ENCODE results near the gene KIAA0513.
A peak's percentile ranks its signal among the peaks of the same experiment; 100 is the strongest.

KIAA0513 gene, protein sequence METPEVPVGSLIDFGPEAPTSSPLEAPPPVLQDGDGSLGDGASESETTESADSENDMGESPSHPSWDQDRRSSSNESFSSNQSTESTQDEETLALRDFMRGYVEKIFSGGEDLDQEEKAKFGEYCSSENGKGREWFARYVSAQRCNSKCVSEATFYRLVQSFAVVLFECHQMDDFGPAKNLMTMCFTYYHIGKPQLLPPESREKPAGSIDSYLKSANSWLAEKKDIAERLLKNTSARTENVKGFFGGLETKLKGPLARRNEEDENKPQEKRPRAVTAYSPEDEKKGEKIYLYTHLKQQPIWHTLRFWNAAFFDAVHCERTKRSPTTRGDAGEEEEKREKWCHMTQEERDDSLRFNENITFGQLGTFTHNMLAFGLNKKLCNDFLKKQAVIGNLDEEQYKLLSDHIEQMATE

DNA sequence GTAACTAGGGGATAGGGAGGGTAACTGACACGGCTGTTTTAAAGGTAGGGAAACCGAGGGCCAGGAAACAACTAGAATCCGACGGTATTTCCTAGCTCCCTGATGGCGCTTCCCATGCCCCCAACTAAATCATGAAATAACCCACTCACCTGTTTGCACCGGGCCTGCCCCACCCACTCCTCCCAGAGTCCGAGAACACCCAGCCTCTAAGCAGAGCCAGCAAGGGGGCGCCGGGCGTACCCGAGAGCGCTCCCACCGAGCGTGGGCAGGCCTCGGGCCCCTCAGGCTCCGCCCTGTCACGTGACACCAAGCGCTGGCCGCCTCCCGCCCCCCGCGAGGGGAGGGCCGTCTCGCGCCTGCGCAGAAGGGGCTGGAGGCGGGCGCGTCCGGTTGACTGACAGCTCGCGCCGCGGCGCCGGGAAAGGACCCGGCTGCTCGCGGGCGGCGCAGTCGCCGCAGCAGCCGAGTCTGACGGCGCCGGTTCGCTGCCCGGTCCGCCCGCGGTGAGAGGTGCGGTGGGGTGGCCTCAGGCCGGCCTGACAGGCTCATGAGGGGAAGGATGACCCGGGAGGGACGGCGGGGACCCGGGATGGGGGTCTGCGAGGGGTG, at the start of gene KIAA0513:
Gene KIAA0513, plus strand, starts transcription at position 447 of the 609 bp plus-strand sequence. CDS start 39,277 bp downstream, outside the sequence.
- peak; percentile 44 to 97 (median 90) for DNase-seq

DNA sequence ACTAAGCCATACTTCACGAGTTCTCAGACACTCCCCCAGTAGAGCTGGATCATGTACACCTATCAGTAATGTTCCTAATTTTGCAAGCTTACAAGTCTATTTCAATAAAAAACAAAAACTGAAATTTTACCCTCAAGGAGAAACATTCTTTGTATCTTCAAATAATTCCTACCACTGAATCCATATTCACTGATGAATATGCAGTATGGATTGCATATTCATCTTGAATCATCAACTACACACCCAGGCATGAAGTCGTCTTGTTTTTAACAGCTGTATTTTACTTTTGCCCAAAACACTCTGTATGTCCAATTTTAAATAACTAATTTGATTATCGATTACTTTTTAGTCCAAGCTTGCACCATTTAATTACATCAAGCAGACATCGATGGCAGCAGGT, 48.1 kb upstream of the KIAA0513 start:
- no peak for DNase-seq

DNA sequence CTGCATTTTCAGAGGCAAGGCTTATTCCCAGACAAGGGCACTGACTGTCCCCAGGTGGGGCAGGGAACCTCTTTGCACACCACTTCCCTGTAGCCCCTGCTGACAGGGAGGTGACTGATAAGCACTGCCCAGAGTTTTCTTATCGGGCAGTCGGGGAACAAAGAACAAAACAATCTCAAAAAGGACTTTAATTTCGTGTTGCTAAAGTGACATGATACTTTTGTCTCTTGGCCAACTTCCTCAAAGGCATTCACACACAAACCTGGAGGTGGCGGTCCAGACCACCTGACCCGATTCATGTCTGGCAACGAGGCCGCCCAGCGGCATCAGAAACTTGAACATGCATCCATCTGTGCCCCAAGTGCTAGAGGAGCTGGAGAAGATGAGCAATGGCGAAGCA, 45.2 kb upstream of the KIAA0513 start:
- DNase-seq: peak in 1 of 58 donors; percentile 12

DNA sequence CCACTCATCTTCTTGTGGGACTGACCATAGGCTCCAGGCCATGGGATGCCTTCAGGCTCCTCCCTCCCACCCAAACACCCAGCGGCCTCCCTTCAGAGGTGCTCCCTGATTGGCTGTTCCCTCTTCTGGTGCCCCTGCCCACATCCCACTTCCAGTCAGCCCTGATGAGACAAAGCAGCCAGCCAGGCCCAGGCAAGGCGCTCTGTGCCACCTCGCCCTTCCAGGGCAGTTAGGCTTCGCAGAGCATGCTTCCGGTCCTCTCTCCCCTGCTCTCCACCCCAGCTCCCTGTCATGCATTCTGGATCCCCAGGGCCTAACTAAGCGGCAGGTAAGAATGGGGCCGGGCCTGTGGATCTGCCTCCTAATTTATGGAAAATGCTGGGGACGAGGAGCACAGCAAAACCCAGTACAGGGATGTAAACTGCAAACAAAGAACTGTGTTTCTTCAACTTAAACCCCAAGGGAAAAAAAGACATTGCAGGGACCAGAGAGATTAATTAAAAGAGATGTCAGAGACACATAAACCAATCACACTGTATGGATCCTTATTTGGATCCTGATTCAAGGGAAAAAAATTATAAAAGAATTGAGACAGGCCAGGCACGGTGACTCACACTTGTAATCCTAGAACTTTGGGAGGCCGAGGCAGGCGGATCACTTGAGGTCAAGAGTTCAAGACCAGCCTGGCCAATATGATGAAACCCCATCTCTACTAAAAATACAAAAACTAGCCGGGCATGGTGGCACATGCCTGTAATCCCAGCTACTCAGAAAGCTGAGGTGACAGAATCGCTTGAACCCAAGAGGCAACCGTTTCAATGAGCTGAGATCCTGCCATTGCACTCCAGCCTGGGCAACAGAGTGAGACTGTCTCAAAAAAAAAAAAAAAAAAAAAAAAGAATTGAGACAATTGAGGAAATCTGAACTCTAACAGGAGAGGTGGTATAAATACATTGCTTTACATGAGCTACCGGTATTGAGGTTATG, 42.2 kb upstream of the KIAA0513 start:
- DNase-seq: no peak

DNA sequence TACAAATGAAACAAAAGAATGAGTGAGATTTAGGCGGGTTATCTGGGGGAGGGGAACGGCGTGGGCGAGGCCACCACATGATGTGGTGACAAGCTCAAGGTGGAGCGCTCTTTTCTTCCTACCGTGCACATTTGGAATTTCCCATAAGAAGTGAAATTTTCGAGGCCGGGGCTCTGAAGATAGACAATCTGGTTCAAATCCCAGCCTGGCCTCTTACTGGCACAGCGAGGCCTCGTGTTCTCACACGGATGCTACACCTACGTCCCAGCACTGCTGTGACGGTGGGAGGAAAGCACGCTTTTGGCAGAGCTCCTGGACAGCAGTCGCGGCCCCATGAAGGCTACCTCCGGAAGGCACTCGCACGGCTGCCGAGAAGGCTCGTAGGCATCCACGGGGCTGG, 41.5 kb upstream of the KIAA0513 start:
- peak in 11 of 58 donors; percentile 5 to 59 (median 28) for DNase-seq

DNA sequence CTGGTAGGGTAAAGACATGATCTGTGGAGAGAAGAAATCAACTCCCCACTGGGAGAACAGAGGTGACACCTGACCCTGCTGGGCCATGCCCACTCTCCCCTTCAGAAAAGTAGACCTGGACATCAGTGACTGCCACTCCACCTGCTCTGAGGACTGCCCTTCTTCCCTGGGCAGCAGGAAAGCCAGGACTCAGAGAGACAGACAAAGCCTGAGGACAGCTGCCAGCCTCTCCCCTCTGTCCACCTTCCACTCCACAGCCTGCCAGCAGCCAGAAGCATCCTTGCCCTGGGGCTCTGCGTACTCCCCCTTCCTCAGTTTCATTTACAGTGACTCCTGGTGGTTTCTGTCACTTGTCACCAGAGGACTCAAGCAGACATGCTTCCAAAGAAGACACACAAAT, 40.7 kb upstream of the KIAA0513 start:
- no peak for DNase-seq

DNA sequence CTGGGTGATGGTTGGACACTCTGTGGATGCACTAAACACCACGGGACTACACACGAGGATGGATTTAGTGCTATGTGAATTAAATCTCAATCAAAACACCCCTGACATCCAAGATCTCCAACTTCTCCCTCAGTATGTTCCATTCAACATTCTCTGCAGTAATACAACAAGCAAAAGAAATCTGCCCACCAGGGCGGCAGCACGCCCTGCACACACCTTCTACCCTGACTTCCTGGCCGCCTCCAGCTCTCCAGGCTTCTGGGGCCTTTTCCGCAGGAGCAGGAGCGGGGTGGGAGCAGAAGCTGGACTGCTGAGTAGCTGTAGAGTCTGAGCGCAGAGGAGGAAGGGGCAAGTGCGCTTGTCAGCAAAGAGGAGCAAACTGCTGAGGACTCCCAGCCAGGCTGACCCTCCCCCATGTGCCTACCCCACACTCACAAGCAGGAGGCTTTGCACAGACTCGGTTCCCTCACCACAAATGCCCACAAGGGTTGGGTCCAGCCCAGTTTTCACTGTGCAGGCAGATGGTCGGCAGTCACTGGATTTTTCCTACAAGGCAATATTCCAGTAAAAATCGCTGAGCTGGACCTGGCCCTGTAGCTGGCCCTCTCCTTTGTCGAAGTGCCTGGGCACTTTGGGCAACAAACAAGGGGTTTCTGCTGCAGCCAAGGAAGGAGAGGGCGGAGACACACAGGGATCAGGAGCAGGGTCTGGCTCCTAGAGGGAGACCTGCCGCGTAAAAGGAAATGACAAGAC, 39.1 kb upstream of the KIAA0513 start:
- DNase-seq: no peak

DNA sequence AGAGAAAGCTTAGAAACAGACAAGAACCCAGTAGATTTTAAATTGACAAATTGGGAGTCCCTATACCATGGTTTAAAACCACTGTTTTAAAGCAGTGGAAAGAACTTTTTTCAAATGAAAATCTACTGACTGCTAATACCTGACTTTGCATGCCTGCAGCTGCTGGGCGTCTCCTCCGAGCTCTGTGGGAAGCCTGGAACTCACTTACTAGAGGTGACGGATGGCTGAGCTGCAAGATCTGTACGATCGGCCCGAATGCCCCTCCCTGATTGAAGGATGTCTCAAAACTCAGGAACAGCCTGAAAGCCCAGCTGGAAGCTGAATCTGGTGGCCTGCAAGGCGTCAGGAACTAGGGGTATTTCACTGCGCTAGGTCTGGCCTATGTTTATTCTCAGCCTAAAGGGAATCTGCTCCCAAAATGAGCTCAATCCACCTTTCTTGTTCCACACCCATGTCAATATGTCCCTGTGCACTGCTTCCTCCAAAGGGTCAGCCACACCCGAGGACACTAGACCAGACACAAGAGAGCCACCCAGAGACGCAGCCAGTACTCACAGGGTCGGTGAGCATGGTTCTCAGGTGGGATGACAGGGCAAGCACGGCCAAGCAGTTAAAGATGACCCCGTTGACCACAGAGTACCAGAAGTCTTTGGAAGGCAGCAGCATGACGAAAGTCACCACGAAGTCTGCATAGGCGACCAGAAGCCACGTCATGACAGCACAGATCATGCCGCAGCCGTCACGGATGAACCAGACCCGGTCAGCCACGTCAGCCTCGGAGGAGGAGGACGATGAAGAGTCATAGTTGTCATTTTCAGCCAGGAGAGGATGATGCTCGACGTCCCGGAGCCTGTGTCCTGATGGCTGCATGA, 37.6 kb upstream of the KIAA0513 start:
- DNase-seq: no peak

DNA sequence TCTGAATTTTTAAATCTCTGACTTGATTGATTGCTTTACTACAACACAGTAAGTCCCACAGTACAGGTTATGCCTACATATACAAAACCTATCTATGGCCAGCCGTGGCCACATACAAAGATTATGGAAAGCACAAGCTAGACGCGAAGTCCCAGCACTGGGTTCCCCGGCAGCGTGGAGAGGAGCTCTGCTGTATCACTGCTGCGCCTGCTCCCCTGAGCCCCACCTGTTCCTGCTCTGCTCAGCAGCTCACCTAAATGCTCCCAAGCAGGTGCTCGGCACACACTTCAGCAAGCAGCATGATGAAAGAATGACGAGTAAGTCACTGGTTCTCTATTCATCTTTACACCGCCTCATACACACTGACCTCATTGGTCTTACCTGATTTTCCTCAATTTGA, 36.8 kb upstream of the KIAA0513 start:
- DNase-seq: no peak

DNA sequence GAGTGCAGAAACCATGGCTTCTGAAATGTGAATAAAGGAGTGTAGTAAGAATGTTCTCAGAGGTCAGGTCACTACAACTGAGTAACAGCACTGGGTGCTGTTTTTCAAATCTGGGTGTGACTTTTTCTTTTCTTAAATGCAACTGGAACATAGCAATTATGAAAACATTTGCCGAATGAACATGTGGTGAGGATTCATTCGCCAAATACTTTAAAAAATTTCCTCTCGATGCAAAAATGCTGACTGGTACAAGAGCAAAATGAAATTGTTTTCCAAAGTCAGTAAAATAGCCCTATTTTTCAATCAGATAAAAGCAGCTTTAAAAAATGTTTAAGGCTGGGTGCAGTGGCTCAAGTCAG, 34.9 kb upstream of the KIAA0513 start:
- DNase-seq: no peak

DNA sequence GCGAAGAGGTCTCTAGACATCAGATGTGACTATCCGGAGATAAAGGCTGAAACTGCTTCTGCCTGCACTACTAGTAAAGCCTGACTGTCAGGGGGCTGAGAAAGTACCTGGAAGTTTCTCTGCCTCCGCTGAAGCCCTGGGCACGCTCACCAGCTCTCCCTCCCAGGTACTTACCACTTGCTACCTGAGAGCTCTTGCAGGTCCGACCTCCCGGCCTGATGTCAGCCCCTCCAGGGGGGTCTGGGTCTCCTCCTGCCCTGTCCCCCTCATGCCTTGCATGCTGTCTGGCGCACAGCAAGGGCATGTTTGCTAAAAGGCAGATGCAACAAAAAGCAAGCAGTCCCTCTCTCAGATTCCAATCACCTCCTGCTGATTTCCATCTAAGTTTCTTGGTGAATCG, 33.7 kb upstream of the KIAA0513 start:
- no peak for DNase-seq

DNA sequence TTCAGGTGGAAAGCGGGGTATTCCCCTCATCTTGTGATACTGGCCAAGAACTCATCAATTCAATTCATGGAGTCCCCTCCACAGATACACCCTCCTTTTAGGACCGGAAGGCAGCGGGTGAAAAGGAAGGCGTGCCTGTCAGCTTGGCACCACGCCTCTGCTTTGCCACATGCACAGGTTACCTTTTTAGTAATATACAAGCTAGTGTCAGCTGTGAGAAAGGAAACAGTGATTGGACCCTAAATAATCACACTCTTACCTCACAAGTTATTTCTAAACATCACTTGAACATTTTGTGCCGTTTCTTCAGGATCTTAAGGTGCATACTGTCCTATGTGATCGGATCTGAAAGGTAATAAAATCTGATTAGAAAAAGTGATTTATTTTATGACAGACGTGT, 31.9 kb upstream of the KIAA0513 start:
- no peak for DNase-seq

DNA sequence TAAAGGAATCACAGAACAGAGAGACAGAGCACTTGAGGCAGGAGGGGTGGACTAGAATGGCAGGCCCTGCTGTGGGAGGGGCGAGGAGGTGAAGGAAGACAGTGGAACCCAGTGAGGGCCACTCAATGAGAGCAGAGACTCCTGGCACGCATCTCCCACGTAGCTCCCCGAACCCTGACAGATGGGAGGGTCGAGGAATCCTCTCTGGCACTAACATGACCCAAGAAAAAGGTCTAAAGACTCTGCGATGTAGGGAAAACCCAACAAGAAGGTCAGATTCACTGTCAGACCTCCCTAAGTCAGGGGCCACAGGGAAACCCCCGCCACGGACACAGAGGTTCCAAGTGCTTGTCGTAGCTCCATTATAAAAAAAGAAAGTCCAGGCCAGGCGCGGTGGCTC, 31.2 kb upstream of the KIAA0513 start:
- DNase-seq: no peak

DNA sequence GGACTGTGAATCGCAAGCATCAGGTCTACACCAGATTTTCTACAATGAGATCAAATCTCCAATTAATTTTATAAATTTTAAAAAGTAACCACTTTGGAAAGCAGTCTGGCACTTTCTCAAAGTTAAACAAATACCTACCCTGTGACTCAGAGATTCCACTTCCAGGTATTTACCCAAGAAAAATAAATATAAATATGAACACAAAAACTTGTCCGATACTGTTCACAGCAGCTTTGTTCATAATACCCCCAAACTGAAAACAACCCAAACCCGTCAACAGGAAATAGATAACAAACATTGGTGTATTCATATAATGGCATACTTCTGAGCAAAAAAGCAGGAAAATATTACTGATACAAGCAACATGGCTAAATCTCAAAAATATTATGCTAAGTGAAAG, 28.4 kb upstream of the KIAA0513 start:
- DNase-seq: no peak

DNA sequence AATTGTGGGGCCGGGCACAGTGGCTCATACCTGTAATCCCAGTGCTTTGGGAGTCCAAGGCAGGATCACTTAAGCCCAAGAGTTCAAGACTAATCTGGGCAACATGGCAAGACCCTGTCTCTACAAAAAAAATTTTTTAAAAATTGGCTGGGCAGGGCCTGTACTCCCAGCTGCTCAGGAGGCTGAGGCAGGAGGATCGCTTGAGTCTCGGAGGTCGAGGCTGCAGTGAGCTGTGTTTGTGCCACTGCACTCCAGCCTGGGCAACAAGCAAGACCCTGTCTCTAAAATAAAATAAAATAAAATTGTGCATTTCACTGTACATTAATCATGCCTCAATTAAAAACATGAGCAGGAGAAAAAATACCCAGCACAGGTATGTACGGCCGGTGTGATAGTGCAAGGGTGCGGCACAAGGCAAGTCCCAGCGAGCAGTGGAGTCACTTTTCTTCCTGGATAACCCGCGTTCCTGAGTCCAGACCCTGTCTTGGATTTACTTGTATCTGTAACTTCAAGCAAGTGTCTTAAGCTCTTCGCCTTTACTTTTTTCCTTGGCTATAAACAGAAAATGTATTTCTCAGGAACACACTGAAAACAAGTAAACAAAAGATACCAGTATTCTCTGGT, 27.6 kb upstream of the KIAA0513 start:
- DNase-seq: no peak

DNA sequence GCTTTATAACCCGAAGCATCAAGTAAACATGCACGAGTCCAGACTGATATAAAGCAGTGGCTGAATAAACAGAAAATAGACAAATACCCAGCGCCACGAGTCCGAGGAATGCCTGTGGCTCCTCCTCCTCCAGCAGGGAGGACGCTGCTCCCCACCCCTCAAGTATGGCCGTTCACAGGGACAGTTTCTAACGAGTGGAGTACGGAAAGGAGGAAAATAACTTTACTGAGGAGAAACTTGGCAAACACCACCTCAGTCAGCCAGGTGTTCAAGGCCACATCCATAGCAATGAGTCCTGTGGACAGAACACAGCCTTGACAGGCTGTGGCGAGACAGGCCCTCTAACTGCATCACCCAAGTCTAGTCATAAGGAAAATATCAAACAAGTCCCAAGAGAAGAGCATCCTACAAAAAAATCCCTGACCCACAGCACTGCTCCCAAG, 25.5 kb upstream of the KIAA0513 start:
- DNase-seq: no peak

DNA sequence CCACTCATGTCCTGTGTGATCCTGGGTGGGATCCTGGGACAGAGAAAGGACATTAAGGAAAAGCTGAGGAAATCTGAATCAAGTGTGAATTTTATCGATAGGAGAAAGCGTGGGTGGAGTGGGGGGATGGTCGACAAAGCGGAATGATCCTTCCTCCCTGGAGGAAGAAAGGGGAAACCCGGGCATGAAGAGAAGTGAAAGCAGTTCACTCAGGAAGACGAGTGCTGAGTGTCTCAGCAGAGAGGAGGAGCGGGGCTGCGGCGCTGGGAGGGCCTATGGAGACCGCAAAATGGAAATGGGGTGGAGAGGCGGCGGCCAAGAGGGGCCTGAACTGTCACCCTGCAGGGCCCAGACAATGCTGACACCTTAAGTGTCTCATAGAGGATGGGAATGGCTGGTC, 25.0 kb upstream of the KIAA0513 start:
- DNase-seq: peak in 7 of 58 donors; percentile 14 to 46 (median 16)

DNA sequence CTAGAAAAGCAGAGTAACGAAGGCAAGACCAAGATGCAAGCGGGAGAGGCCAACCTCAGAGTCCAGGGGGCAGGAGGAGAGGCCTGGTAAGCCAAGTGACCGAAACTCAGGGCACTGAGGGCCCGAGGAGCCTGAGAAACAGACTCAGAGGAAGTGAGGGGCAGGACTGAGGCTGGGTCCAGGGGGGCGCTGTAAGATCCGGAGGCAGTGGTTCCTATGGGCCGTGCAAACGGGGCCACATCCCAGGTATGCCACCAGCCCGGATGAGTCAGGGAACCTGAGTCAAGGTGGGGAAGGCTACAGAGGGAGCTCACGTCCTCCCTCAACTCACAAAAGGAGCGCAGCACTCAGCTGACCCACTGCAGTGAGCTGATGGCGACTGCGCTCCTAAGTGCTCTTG, 24.5 kb upstream of the KIAA0513 start:
- no peak for DNase-seq

All from anterior cingulate cortex (tissue), 58 donors.